Choroid plexus epithelial cell (primary cell): ENCODE results near the gene ZCCHC7.

ENCODE experiments used
- DNase-seq: peaks from one replicate; pipeline ENCODE4 v3.0.0-alpha.2; 2010; ENCODE audit warnings: low read depth
- H3K4me3 ChIP-seq: 2 replicates; pipeline ENCODE4 v1.5.1; 2011; ENCODE audit warnings: low read depth, mild to moderate bottlenecking, control low read depth, low read length, moderate library complexity
- CTCF ChIP-seq: conservative IDR thresholded peaks from 2 replicates; pipeline ENCODE4 v1.5.1; 2011; ENCODE audit warnings: low read depth, mild to moderate bottlenecking, control low read depth, inconsistent platforms, low read length, moderate library complexity

The ZCCHC7 gene

GRCh38 chr9:37229455-37229854, 109.1 kb downstream of the ZCCHC7 start:
- no peak for TF ChIP-seq CTCF

GRCh38 chr9:37229882-37230482, 109.6 kb downstream of the ZCCHC7 start:
- no peak for TF ChIP-seq CTCF
- DNase-seq, result peak; percentile 38
- no peak overlapping the region for H3K4me3 ChIP-seq

More at GRCh38 chr9:37229455-37229854, 109.1 kb downstream of the ZCCHC7 start:
- no peak for DNase-seq
- H3K4me3 ChIP-seq, result no peak overlapping the region

- no peak overlapping the region for H3K4me3 ChIP-seq
- DNase-seq, result no peak
- no peak for TF ChIP-seq CTCF
Observed at GRCh38 chr9:37236822-37237221, 116.4 kb downstream of the ZCCHC7 start.

- TF ChIP-seq CTCF, result no peak
- no peak overlapping the region for H3K4me3 ChIP-seq
- no peak for DNase-seq
Observed at GRCh38 chr9:37238122-37238521, 117.7 kb downstream of the ZCCHC7 start.

- no peak for DNase-seq
- H3K4me3 ChIP-seq, result no peak overlapping the region
- TF ChIP-seq CTCF, result no peak
Observed at GRCh38 chr9:37239224-37239859, 119.0 kb downstream of the ZCCHC7 start.

- no peak for TF ChIP-seq CTCF
- H3K4me3 ChIP-seq, result no peak overlapping the region
- no peak for DNase-seq
Observed at GRCh38 chr9:37239921-37240320, 119.5 kb downstream of the ZCCHC7 start.

- TF ChIP-seq CTCF, result no peak
- no peak overlapping the region for H3K4me3 ChIP-seq
- DNase-seq, result no peak
Observed at GRCh38 chr9:37241340-37241739, 121.0 kb downstream of the ZCCHC7 start.
